Activated T-cell treated with anti-CD3 and anti-CD28 coated beads, Interleukin-2, amount 50 U/mL, for 24 hours (primary cell): ENCODE measurements around the gene RASGRF2.

Source experiments
- DNase-seq: peaks from one replicate; pipeline ENCODE4 v3.0.0-alpha.2; 2020
- H3K27ac Mint-ChIP-seq: 2 replicates; pipeline ENCODE4 v1.8.0; 2020; ENCODE audit warnings: mild to moderate bottlenecking, mixed read lengths
- H3K27me3 Mint-ChIP-seq: 2 replicates; pipeline ENCODE4 v1.8.0; 2020; ENCODE audit warnings: mixed read lengths
- H3K36me3 Mint-ChIP-seq: 2 replicates; pipeline ENCODE4 v1.8.0; 2020; ENCODE audit warnings: low read depth, mixed read lengths
- H3K4me1 Mint-ChIP-seq: 2 replicates; pipeline ENCODE4 v1.8.0; 2020; ENCODE audit warnings: low read depth, mixed read lengths
- H3K4me3 Mint-ChIP-seq: 2 replicates; pipeline ENCODE4 v1.8.0; 2020; ENCODE audit warnings: mild to moderate bottlenecking, moderate library complexity, mixed read lengths
- H3K9me3 Mint-ChIP-seq: 2 replicates; pipeline ENCODE4 v1.8.0; 2020; ENCODE audit warnings: mixed read lengths

RASGRF2 gene

DNA sequence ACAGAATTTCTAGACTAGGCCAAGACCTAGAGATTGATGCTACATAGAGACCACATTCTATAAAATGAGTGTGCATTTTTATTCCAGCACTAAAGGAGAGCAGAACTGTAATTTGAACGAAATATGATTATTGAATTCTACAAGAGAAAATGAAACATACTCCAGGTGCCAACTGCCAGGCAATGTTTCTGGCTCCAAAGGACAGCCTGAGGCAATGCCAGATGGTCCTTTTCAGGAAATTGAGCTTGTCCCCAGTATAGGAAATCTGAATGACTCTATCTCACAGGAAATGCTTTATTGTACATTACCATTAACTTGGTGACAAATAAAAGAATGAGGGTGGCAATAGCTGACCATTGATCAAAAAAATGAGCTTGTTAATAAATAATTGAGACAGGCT, 28.8 kb upstream of the RASGRF2 start:
- peaks cover 12% of the 10 kb centered on the region for H3K4me1 Mint-ChIP-seq
- no peak for DNase-seq
- H3K9me3 Mint-ChIP-seq: no peaks in the 10 kb centered on the region
- H3K27me3 Mint-ChIP-seq: no peaks in the 10 kb centered on the region
- no peaks in the 10 kb centered on the region for H3K36me3 Mint-ChIP-seq
- H3K27ac Mint-ChIP-seq: no peak overlapping the region
- no peak overlapping the region for H3K4me3 Mint-ChIP-seq

DNA sequence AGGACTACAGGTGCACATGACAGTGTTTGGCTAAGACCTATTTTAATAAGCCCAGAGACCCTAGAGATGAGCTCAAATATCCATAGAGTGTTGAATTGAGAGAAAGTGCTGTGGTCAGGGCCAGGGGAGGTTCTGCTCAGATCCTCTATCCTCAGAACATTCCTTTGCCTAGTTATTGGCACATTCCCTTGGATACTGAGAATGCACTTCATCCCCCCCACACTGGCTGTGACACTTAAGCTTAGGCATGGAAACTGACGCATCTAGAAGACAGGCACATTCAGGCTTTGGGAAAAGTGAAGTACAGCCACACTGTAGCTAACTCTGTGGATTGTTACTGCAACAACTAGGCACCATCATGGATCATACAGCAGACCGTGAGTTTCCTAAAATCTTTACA, 27.1 kb upstream of the RASGRF2 start:
- no peaks in the 10 kb centered on the region for H3K36me3 Mint-ChIP-seq
- H3K9me3 Mint-ChIP-seq: no peaks in the 10 kb centered on the region
- peaks cover 7% of the 10 kb centered on the region for H3K4me1 Mint-ChIP-seq

DNA sequence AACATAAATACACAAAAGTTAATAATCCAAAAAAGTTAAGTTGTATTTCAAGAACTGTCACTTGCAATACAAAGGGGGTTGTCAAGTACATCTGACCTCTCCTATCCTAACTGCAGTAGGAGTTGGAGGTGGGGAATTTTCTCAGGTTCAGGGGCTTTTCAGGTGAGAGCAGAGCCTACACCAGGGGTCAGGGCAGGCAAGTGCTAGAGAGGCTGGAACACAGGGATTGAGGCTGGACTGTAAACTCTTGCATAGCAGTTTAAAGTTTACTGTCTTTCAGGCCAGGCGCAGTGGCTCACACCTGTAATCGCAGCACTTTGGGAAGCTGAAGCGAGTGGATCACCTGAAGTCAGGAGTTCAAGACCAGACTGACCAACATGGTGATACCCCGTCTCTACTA, 25.4 kb upstream of the RASGRF2 start:
- Mint-ChIP-seq H3K9me3 (peaks cover 2% of the 10 kb centered on the region), H3K4me3 (no peak overlapping the region), H3K27ac (no peak overlapping the region), H3K4me1 (peaks cover 7% of the 10 kb centered on the region), H3K27me3 (no peaks in the 10 kb centered on the region), H3K36me3 (no peaks in the 10 kb centered on the region)
- no peak for DNase-seq

More for the DNA sequence above, 27.1 kb upstream of the RASGRF2 start:
- DNase-seq: no peak
- H3K27ac Mint-ChIP-seq: no peak overlapping the region
- no peak overlapping the region for H3K4me3 Mint-ChIP-seq
- H3K27me3 Mint-ChIP-seq: no peaks in the 10 kb centered on the region

DNA sequence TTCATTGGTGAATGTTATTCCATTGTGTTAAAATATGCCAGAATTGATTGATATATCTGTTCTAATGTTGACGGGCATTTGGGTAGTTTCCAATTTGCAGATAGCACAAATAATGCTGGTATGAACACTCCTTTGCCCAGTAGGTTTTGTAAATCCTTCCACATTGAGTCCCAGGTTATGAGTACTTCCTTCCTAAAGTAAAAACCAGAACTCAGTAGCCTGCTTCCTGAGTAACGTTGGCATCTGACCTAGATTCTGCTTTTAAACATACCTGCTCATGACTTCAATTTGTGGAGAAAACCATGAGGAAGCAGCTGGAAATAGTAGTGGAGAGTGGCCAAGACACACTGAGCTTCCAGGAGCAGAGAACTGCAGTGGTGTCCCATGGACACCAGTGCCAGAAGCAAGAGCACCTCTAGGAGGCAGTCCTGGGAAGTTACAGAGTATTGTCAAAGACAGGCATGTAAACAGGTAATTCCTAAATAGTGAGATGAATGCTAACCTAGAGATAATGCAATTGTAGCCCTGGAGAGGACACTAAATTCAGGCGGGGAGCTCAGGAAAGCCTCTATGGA, 24.3 kb upstream of the RASGRF2 start:
- peaks cover 7% of the 10 kb centered on the region for H3K4me1 Mint-ChIP-seq
- no peaks in the 10 kb centered on the region for H3K36me3 Mint-ChIP-seq
- H3K9me3 Mint-ChIP-seq: peaks cover 2% of the 10 kb centered on the region
- no peaks in the 10 kb centered on the region for H3K27me3 Mint-ChIP-seq
- no peak overlapping the region for H3K27ac Mint-ChIP-seq
- no peak for DNase-seq
- no peak overlapping the region for H3K4me3 Mint-ChIP-seq

- H3K27ac Mint-ChIP-seq: no peak overlapping the region
- DNase-seq: no peak
- H3K9me3 Mint-ChIP-seq: peaks cover 2% of the 10 kb centered on the region
- peaks cover 7% of the 10 kb centered on the region for H3K4me1 Mint-ChIP-seq
- H3K36me3 Mint-ChIP-seq: no peaks in the 10 kb centered on the region
- no peak overlapping the region for H3K4me3 Mint-ChIP-seq
- no peaks in the 10 kb centered on the region for H3K27me3 Mint-ChIP-seq
These were observed 23.3 kb upstream of the RASGRF2 start for GRCh38 chr5:80936881-80937280.

DNA sequence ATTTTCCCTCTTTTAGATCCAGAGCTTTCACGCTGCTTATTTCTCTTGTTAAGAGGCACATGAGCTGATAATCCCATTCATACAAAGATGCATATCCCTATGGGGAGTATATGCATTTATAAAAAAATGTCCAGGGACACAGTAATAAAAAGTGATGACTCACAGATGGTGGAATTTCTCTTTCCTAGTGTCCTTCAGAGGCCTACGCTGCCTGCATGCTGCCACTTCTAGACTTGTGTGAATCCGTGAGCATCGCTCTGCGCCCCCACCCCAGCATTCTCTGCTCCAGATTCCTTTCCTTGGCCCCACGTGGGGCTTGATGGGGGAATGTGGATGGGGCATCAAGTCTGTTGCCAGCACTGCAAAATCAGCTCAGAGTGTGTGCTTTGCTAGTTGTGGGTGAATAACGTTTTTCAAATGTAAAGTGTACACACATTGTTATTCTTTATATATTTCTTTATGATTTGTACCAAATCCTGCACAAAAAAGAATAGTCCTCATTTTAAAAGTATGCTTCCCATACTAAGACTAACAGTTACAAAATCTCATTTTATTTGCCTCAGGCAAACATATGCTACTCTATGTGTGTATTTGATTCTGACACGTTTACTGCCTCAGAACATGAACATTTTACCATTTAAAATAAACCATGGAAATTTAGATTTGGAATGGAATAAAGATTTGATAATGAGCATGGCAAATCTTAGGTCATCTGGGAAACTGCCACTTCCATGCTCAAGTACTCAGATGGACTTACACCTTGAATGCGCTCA, 22.4 kb upstream of the RASGRF2 start:
- DNase-seq: no peak
- Mint-ChIP-seq H3K4me3 (no peak overlapping the region), H3K4me1 (peaks cover 7% of the 10 kb centered on the region), H3K36me3 (no peaks in the 10 kb centered on the region), H3K9me3 (peaks cover 2% of the 10 kb centered on the region), H3K27ac (no peak overlapping the region), H3K27me3 (no peaks in the 10 kb centered on the region)

GRCh38 chr5:80941496-80941895, 18.7 kb upstream of the RASGRF2 start:
- H3K27ac Mint-ChIP-seq: no peak overlapping the region
- peaks cover under 1% of the 10 kb centered on the region for H3K4me1 Mint-ChIP-seq
- H3K9me3 Mint-ChIP-seq: peaks cover 4% of the 10 kb centered on the region
- H3K36me3 Mint-ChIP-seq: no peaks in the 10 kb centered on the region
- no peak for DNase-seq
- no peak overlapping the region for H3K4me3 Mint-ChIP-seq
- H3K27me3 Mint-ChIP-seq: no peaks in the 10 kb centered on the region

DNA sequence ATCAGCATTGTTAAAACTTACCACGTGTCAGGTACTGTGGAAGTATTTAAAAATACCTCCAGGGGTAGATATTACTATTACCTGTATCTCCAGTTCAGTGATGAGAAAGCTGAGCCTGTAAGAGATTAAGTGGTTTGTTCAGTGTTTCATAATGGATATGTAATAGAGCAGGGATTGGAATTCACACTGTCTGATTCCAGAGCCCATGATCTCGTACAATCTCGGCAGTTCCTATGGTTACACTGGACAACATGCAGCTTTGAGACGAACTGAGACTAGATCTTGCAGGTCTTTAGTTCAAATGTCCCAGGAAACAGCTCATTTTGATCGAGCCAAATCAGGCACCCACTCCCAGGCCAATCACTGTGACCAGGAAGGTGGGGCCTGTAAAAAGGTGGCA, 8.8 kb upstream of the RASGRF2 start:
- peaks cover 8% of the 10 kb centered on the region for H3K9me3 Mint-ChIP-seq
- H3K27ac Mint-ChIP-seq: no peak overlapping the region
- H3K4me3 Mint-ChIP-seq: no peak overlapping the region
- H3K27me3 Mint-ChIP-seq: no peaks in the 10 kb centered on the region
- no peaks in the 10 kb centered on the region for H3K36me3 Mint-ChIP-seq
- no peak for DNase-seq
- peaks cover 2% of the 10 kb centered on the region for H3K4me1 Mint-ChIP-seq

GRCh38 chr5:80953587-80953986, 6.6 kb upstream of the RASGRF2 start:
- Mint-ChIP-seq H3K4me1 (peaks cover 13% of the 10 kb centered on the region), H3K9me3 (no peaks in the 10 kb centered on the region), H3K36me3 (no peaks in the 10 kb centered on the region)

DNA sequence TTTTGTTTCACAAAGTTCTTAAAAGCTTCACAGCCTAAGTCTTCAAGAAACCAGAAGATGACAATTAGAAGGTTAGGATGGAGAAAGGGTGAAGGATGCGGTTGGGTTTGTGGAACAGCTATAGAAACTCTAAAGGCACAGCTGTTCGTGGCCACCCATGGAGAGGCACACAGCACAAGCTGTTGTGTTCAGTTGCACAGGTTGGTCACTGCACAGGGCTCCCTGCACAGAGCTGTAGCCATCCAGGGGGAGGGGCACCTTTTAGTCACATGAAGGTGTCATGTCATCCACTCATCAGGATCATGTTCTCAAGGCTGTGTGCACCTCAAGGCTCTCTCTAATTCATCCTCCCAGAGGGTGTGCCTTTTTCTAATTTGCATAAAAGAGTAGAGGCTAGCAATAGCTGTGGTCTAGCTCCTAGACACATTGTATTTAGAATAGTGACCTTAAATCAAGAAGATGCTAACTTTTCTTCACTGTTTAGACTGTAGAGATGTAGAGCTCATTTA, 5.0 kb upstream of the RASGRF2 start:
- no peaks in the 10 kb centered on the region for H3K27me3 Mint-ChIP-seq
- H3K4me3 Mint-ChIP-seq: no peak overlapping the region
- H3K27ac Mint-ChIP-seq: no peak overlapping the region
- DNase-seq: no peak
- peaks cover 27% of the 10 kb centered on the region for H3K4me1 Mint-ChIP-seq
- no peaks in the 10 kb centered on the region for H3K36me3 Mint-ChIP-seq
- H3K9me3 Mint-ChIP-seq: no peaks in the 10 kb centered on the region

More at GRCh38 chr5:80953587-80953986, 6.6 kb upstream of the RASGRF2 start:
- H3K4me3 Mint-ChIP-seq: no peak overlapping the region
- DNase-seq: no peak
- no peaks in the 10 kb centered on the region for H3K27me3 Mint-ChIP-seq
- H3K27ac Mint-ChIP-seq: no peak overlapping the region

GRCh38 chr5:80956272-80956671, 3.9 kb upstream of the RASGRF2 start:
- no peak for DNase-seq
- no peak overlapping the region for H3K27ac Mint-ChIP-seq
- no peaks in the 10 kb centered on the region for H3K9me3 Mint-ChIP-seq
- peaks cover 4% of the 10 kb centered on the region for H3K36me3 Mint-ChIP-seq
- no peaks in the 10 kb centered on the region for H3K27me3 Mint-ChIP-seq
- no peak overlapping the region for H3K4me3 Mint-ChIP-seq
- peaks cover 30% of the 10 kb centered on the region for H3K4me1 Mint-ChIP-seq

DNA sequence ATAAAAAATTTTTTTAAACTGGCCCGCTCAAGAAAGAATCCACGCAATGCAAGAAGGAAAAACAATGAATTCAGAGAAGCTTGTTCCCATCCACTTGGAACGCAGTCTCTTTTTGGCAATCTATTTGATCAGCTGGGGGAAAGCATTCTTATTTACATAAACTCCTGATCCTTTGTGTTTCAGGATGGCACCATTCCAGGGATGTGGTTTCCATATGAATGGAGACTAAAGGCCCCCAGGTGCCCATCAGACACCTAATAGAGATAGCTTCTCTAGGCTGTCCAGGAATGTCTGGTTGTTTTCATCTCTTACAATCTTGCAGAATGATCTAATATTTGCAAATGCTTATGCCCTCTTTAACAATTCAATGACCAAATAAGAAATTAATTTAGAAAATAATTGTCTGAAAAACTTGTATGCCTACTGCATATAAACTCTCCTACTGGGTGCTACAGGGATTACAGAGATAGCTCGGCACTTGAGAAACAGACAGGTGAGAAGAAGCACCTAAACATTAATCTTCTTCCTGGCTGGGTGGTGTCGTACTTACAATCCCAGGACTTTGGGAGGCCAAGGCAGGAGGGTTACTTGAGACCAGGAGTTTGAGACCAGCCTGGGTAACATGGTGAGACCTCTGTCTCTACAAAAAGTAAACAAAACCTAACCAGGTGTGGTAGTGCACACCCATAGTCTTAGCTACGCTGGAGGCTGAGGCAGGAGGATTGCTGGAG, 3.0 kb upstream of the RASGRF2 start:
- no peak overlapping the region for H3K4me3 Mint-ChIP-seq
- peaks cover 40% of the 10 kb centered on the region for H3K4me1 Mint-ChIP-seq

DNA sequence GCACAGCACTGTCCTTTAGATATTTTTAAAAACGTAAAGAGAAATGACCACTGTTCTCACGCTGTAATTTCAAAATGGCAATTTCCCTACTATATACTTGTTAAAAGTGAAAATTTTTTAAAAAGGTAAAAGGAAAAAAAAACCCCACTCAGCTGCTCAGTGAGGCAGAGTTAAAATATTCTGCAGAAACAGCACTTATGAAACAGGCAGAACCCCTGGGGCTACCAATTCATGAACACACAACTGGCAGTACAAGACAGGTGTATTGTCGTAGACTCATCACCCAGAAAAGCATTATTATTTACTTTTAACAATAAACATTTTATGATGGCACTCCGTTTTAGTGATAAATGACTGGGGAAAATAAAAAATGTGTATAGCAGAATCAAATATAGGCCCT, 1.5 kb upstream of the RASGRF2 start:
- Mint-ChIP-seq H3K36me3 (peaks cover 5% of the 10 kb centered on the region), H3K27ac (no peak overlapping the region), H3K9me3 (no peaks in the 10 kb centered on the region), H3K27me3 (no peaks in the 10 kb centered on the region), H3K4me1 (peaks cover 52% of the 10 kb centered on the region), H3K4me3 (no peak overlapping the region)
- no peak for DNase-seq

More for the DNA sequence above, 3.0 kb upstream of the RASGRF2 start:
- Mint-ChIP-seq H3K27me3 (no peaks in the 10 kb centered on the region), H3K9me3 (no peaks in the 10 kb centered on the region), H3K27ac (no peak overlapping the region), H3K36me3 (peaks cover 5% of the 10 kb centered on the region)
- no peak for DNase-seq

GRCh38 chr5:80959138-80959537, 1.0 kb upstream of the RASGRF2 start:
- Mint-ChIP-seq H3K9me3 (no peaks in the 10 kb centered on the region), H3K4me1 (peaks cover 56% of the 10 kb centered on the region), H3K4me3 (peak overlapping the region; percentile 78), H3K36me3 (peaks cover 5% of the 10 kb centered on the region), H3K27ac (no peak overlapping the region), H3K27me3 (no peaks in the 10 kb centered on the region)
- DNase-seq: no peak
